Trophoblast cell (in vitro differentiated cells and primary cell): ENCODE results near the gene CHRM5.

Source experiments
- DNase-seq, 2 donors: peaks; one replicate each; pipeline ENCODE4 v3.0.0-alpha.2; 2016
- H2AFZ ChIP-seq: 2 replicates; pipeline ENCODE4 v1.6.1; 2013; ENCODE audit warnings: low read length, moderate library complexity, mild to moderate bottlenecking; ENCODE audit not compliant: insufficient read depth, poor library complexity
- H2AK5ac ChIP-seq: 2 replicates; pipeline ENCODE4 v1.6.1; 2013; ENCODE audit warnings: mild to moderate bottlenecking, low read length
- H2BK120ac ChIP-seq: 2 replicates; pipeline ENCODE4 v1.6.1; 2013; ENCODE audit warnings: low read length, mild to moderate bottlenecking, moderate library complexity; ENCODE audit not compliant: insufficient read depth, poor library complexity
- H2BK12ac ChIP-seq: 2 replicates; pipeline ENCODE4 v1.6.1; 2013; ENCODE audit warnings: mild to moderate bottlenecking, low read length, moderate library complexity
- H2BK5ac ChIP-seq: 2 replicates; pipeline ENCODE4 v1.6.1; 2013; ENCODE audit warnings: low read length, low read depth, moderate library complexity, mild to moderate bottlenecking; ENCODE audit not compliant: poor library complexity
- H3K14ac ChIP-seq: 2 replicates; pipeline ENCODE4 v1.6.1; 2013; ENCODE audit warnings: mild to moderate bottlenecking, low read length
- H3K18ac ChIP-seq: 2 replicates; pipeline ENCODE4 v1.6.1; 2013; ENCODE audit warnings: mild to moderate bottlenecking, low read length
- H3K23ac ChIP-seq: 2 replicates; pipeline ENCODE4 v1.6.1; 2013; ENCODE audit warnings: low read length
- H3K27ac ChIP-seq: 2 replicates; pipeline ENCODE4 v1.5.1; 2013; ENCODE audit warnings: low read depth, mild to moderate bottlenecking, inconsistent platforms, low read length, moderate library complexity
- H3K27me3 ChIP-seq: 2 replicates; pipeline ENCODE4 v1.6.1; 2013; ENCODE audit warnings: inconsistent platforms, mild to moderate bottlenecking, low read length, moderate library complexity; ENCODE audit not compliant: insufficient read depth
- H3K36me3 ChIP-seq, 2 experiments: 1 replicate in 1 of 2; 2 replicates in 1 of 2; pipeline ENCODE4 v1.6.1; 2013; ENCODE audit warnings: low read length in 2 of 2, mild to moderate bottlenecking in 2 of 2, moderate library complexity in 1 of 2; ENCODE audit not compliant: insufficient read depth in 2 of 2, control insufficient read depth in 1 of 2
- H3K4ac ChIP-seq: 2 replicates; pipeline ENCODE4 v1.6.1; 2013; ENCODE audit warnings: low read depth, mild to moderate bottlenecking, low read length, moderate library complexity
- H3K4me1 ChIP-seq, 2 experiments: 1 replicate in 1 of 2; 2 replicates in 1 of 2; pipeline ENCODE4 v1.6.1; 2013; ENCODE audit warnings: low read length in 2 of 2, mild to moderate bottlenecking in 2 of 2, moderate library complexity in 1 of 2; ENCODE audit not compliant: insufficient read depth in 2 of 2, control insufficient read depth in 1 of 2
- H3K4me2 ChIP-seq: 2 replicates; pipeline ENCODE4 v1.6.1; 2013; ENCODE audit warnings: inconsistent platforms, mild to moderate bottlenecking, low read length, moderate library complexity
- H3K4me3 ChIP-seq: 2 replicates; pipeline ENCODE4 v1.5.1; 2013; ENCODE audit warnings: mild to moderate bottlenecking, low read depth, low read length, inconsistent platforms
- H3K79me1 ChIP-seq: one replicate; pipeline ENCODE4 v1.6.1; 2013; ENCODE audit warnings: low read length
- H3K79me2 ChIP-seq: 2 replicates; pipeline ENCODE4 v1.6.1; 2013; ENCODE audit warnings: low read length, mild to moderate bottlenecking; ENCODE audit not compliant: control insufficient read depth, insufficient read depth, poor library complexity
- H3K9ac ChIP-seq: 2 replicates; pipeline ENCODE4 v1.6.1; 2013; ENCODE audit warnings: mild to moderate bottlenecking, low read length
- H3K9me3 ChIP-seq: 2 replicates; pipeline ENCODE4 v1.6.1; 2013; ENCODE audit warnings: low read depth, mild to moderate bottlenecking, control low read depth, inconsistent platforms, low read length; ENCODE audit not compliant: insufficient read depth
- H4K12ac ChIP-seq: 2 replicates; pipeline ENCODE4 v1.6.1; 2013; ENCODE audit warnings: low read depth, mild to moderate bottlenecking, low read length, moderate library complexity
- H4K8ac ChIP-seq: 2 replicates; pipeline ENCODE4 v1.6.1; 2013; ENCODE audit warnings: low read depth, mild to moderate bottlenecking, low read length, moderate library complexity
- H4K91ac ChIP-seq: one replicate; pipeline ENCODE4 v1.6.1; 2013; ENCODE audit warnings: low read depth, mild to moderate bottlenecking, low read length, moderate library complexity
- WGBS: extraction: QIAGEN DNeasy Blood & Tissue Kit; methylation state at CpG from one replicate; pipeline ENCODE4 v1.1.7; 2013; ENCODE audit warnings: missing lambda C conversion rate; ENCODE audit not compliant: insufficient read length, insufficient coverage; ENCODE audit errors: extremely low coverage; 5-methylcytosine and 5-hydroxymethylcytosine counted together

CHRM5 gene

DNA sequence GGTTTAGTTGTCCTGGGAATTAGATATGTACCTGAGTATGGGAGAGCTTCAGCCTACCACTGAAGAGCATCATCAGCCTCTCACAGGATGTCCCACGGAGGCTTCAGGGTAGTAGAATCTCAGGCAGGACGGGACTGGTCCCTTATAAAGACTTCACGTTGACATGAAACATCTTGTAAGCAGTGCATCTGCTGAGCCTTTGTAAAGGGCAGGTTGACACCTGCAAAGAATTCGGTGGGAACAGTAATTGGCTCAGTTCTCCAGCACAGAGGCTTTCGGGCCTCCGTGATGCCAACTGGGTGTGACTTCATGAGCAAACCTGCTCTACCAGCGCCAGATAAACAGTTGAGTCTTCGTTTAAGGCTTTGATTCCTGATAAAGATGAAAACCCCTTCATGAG is 97.6 kb downstream of the CHRM5 start:
- no peak for DNase-seq
- H2BK120ac ChIP-seq = no peak overlapping the region
- H3K23ac ChIP-seq = no peak overlapping the region
- no peaks in the 10 kb centered on the region for H3K27me3 ChIP-seq
- H2BK5ac ChIP-seq = no peak overlapping the region
- H3K79me2 ChIP-seq = no peaks in the 10 kb centered on the region
- no peak overlapping the region for H3K14ac ChIP-seq
- no peak overlapping the region for H2BK12ac ChIP-seq
- no peak overlapping the region for H3K4ac ChIP-seq
- H3K79me1 ChIP-seq = no peaks in the 10 kb centered on the region
- no peak overlapping the region for H3K9ac ChIP-seq
- no peaks in the 10 kb centered on the region for H3K9me3 ChIP-seq
- H3K18ac ChIP-seq = no peak overlapping the region
- no peak overlapping the region for H2AK5ac ChIP-seq
- H3K4me3 ChIP-seq = no peak overlapping the region
- H4K8ac ChIP-seq = no peak overlapping the region
- H3K4me1 ChIP-seq = no peaks in the 10 kb centered on the region
- no peak overlapping the region for H2AFZ ChIP-seq
- no peak overlapping the region for H4K91ac ChIP-seq
- no peak overlapping the region for H4K12ac ChIP-seq
- no peak overlapping the region for H3K27ac ChIP-seq
- no peaks in the 10 kb centered on the region for H3K36me3 ChIP-seq
- no peak overlapping the region for H3K4me2 ChIP-seq
- no CpG with 5 or more reads among the region's 8 CpGs for WGBS

DNA sequence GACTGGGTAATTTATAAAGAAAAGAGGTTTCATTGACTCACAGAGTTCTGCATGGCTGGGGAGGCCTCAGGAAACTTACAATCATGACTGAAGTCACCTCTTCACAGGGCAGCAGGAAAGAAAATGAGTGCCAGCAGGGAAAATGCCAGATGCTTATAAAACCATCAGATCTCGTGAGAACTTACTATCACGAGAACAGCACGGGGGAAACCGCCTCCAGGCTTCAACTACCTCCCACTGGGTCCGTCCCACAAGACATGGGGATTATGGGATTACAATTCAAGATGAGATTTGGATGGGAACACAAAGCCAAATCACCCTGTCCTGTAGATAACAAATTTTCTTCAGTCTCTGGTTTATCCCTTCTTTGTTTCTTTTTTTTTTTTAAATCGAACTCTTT is 101.7 kb downstream of the CHRM5 start:
- Histone ChIP-seq H3K9me3 (no peaks in the 10 kb centered on the region), H3K79me1 (no peaks in the 10 kb centered on the region), H3K23ac (no peak overlapping the region), H3K36me3 (no peaks in the 10 kb centered on the region), H2AK5ac (no peak overlapping the region), H3K14ac (no peak overlapping the region), H2BK5ac (no peak overlapping the region), H4K91ac (no peak overlapping the region), H3K4me1 (no peaks in the 10 kb centered on the region), H2BK12ac (no peak overlapping the region), H3K4me3 (no peak overlapping the region), H4K8ac (no peak overlapping the region), H3K18ac (no peak overlapping the region), H3K27me3 (no peaks in the 10 kb centered on the region), H3K4me2 (no peak overlapping the region), H2AFZ (no peak overlapping the region), H3K4ac (no peak overlapping the region), H3K79me2 (no peaks in the 10 kb centered on the region), H3K27ac (no peak overlapping the region), H2BK120ac (no peak overlapping the region), H3K9ac (no peak overlapping the region), H4K12ac (no peak overlapping the region)
- WGBS = no CpG with 5 or more reads among the region's 6 CpGs
- no peak for DNase-seq

- H3K4me2 ChIP-seq = no peak overlapping the region
- H3K27me3 ChIP-seq = no peaks in the 10 kb centered on the region
- no CpG with 5 or more reads among the region's 4 CpGs for WGBS
- H2BK120ac ChIP-seq = no peak overlapping the region
- no peak overlapping the region for H2AK5ac ChIP-seq
- no peak overlapping the region for H4K12ac ChIP-seq
- H3K27ac ChIP-seq = no peak overlapping the region
- no peaks in the 10 kb centered on the region for H3K9me3 ChIP-seq
- H3K79me2 ChIP-seq = no peaks in the 10 kb centered on the region
- no peak overlapping the region for H3K23ac ChIP-seq
- no peak for DNase-seq
- peaks cover 0 to 1% of the 10 kb centered on the region in 2 experiments for H3K4me1 ChIP-seq
- no peaks in the 10 kb centered on the region for H3K79me1 ChIP-seq
- no peak overlapping the region for H3K14ac ChIP-seq
- peak overlapping the region; percentile 58 for H3K9ac ChIP-seq
- H3K36me3 ChIP-seq = no peaks in the 10 kb centered on the region
- no peak overlapping the region for H2BK12ac ChIP-seq
- no peak overlapping the region for H4K8ac ChIP-seq
- H2BK5ac ChIP-seq = no peak overlapping the region
- H4K91ac ChIP-seq = no peak overlapping the region
- no peak overlapping the region for H3K4ac ChIP-seq
- H2AFZ ChIP-seq = no peak overlapping the region
- no peak overlapping the region for H3K4me3 ChIP-seq
- no peak overlapping the region for H3K18ac ChIP-seq
Measured at GRCh38 chr15:34076785-34077184, 108.5 kb downstream of the CHRM5 start.

GRCh38 chr15:34078900-34079299 is 110.6 kb downstream of the CHRM5 start:
- H3K79me1 ChIP-seq = no peaks in the 10 kb centered on the region
- no peak overlapping the region for H3K18ac ChIP-seq
- no peak overlapping the region for H4K91ac ChIP-seq
- no peak overlapping the region for H2AFZ ChIP-seq
- no peak overlapping the region for H3K4ac ChIP-seq
- no peak overlapping the region for H3K23ac ChIP-seq
- H4K12ac ChIP-seq = no peak overlapping the region
- no peak overlapping the region for H4K8ac ChIP-seq
- H2BK12ac ChIP-seq = no peak overlapping the region
- no peak overlapping the region for H3K4me3 ChIP-seq
- H2BK120ac ChIP-seq = no peak overlapping the region
- H3K9me3 ChIP-seq = no peaks in the 10 kb centered on the region
- H3K4me1 ChIP-seq = peaks cover 0 to 1% of the 10 kb centered on the region in 2 experiments
- no peaks in the 10 kb centered on the region for H3K79me2 ChIP-seq
- H3K27ac ChIP-seq = no peak overlapping the region
- H3K36me3 ChIP-seq = no peaks in the 10 kb centered on the region
- no peak overlapping the region for H3K9ac ChIP-seq
- no peak overlapping the region for H3K4me2 ChIP-seq
- no CpG with 5 or more reads among the region's 3 CpGs for WGBS
- no peaks in the 10 kb centered on the region for H3K27me3 ChIP-seq
- H2AK5ac ChIP-seq = no peak overlapping the region
- no peak overlapping the region for H3K14ac ChIP-seq
- DNase-seq = no peak
- H2BK5ac ChIP-seq = no peak overlapping the region
